ENCODE measurements around the gene PLXNB2.

DNA sequence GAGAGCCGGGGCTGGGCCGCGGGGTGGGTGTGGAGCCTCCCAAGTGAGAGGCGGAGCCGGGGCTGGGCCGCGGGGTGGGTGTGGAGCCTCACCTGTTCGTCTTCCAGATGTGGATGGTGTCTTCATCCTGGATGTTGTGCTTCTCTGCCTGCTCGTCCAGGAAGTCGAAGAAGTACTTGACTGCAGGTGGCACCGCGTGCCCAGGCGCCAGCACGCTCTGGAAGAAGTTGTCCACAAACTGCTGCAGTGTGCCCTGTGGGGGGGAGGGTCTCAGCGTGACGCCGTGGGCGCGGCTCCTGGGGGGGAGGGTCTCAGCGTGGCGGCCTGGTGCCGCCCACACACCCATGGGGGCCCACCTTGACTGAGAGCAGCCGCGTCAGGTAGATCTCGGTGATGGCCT, 29.7 kb downstream of the PLXNB2 start:
- TF ChIP-seq, protein P1, sequence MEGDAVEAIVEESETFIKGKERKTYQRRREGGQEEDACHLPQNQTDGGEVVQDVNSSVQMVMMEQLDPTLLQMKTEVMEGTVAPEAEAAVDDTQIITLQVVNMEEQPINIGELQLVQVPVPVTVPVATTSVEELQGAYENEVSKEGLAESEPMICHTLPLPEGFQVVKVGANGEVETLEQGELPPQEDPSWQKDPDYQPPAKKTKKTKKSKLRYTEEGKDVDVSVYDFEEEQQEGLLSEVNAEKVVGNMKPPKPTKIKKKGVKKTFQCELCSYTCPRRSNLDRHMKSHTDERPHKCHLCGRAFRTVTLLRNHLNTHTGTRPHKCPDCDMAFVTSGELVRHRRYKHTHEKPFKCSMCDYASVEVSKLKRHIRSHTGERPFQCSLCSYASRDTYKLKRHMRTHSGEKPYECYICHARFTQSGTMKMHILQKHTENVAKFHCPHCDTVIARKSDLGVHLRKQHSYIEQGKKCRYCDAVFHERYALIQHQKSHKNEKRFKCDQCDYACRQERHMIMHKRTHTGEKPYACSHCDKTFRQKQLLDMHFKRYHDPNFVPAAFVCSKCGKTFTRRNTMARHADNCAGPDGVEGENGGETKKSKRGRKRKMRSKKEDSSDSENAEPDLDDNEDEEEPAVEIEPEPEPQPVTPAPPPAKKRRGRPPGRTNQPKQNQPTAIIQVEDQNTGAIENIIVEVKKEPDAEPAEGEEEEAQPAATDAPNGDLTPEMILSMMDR (IDR thresholded peaks at IDR 0.05): no peak
- TF ChIP-seq POLR2AphosphoS5 (IDR thresholded peaks at IDR 0.05; ENCODE audit: low read depth, low read length): no peak
- no peak for TF ChIP-seq SIN3A (IDR thresholded peaks at IDR 0.05; ENCODE audit: borderline replicate concordance, insufficient read depth, low read depth, low read length)
- TF ChIP-seq, protein P2, sequence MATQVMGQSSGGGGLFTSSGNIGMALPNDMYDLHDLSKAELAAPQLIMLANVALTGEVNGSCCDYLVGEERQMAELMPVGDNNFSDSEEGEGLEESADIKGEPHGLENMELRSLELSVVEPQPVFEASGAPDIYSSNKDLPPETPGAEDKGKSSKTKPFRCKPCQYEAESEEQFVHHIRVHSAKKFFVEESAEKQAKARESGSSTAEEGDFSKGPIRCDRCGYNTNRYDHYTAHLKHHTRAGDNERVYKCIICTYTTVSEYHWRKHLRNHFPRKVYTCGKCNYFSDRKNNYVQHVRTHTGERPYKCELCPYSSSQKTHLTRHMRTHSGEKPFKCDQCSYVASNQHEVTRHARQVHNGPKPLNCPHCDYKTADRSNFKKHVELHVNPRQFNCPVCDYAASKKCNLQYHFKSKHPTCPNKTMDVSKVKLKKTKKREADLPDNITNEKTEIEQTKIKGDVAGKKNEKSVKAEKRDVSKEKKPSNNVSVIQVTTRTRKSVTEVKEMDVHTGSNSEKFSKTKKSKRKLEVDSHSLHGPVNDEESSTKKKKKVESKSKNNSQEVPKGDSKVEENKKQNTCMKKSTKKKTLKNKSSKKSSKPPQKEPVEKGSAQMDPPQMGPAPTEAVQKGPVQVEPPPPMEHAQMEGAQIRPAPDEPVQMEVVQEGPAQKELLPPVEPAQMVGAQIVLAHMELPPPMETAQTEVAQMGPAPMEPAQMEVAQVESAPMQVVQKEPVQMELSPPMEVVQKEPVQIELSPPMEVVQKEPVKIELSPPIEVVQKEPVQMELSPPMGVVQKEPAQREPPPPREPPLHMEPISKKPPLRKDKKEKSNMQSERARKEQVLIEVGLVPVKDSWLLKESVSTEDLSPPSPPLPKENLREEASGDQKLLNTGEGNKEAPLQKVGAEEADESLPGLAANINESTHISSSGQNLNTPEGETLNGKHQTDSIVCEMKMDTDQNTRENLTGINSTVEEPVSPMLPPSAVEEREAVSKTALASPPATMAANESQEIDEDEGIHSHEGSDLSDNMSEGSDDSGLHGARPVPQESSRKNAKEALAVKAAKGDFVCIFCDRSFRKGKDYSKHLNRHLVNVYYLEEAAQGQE (IDR thresholded peaks at IDR 0.05; ENCODE audit: insufficient read depth in 1 of 2, low read depth in 2 of 2, low read length in 1 of 2): no peak
- TF ChIP-seq TCF7L2 (IDR thresholded peaks at IDR 0.05; ENCODE audit: low read depth, low read length): no peak

Measured in Panc1 (cell line).